ENCODE measurements around the gene NAV2. TPM values are rescaled to one million over a fixed set of nuclear protein-coding genes. Genes with fewer than 3 reads are reported as not detected.
A peak's percentile ranks its signal among the peaks of the same experiment; 100 is the strongest.

NAV2 gene
- polyA plus RNA-seq, 2 donors: 4.3 to 9.7 TPM

GRCh38 chr11:20050551-20051333 is 338.1 kb downstream of the NAV2 start:
- peak overlapping the region; percentile 54 to 70 for H3K27ac ChIP-seq (ENCODE audit: low read depth in 2 of 2, low read length in 1 of 2)
- H3K4me1 ChIP-seq (ENCODE audit: control insufficient read depth in 2 of 2, insufficient read depth in 2 of 2, low read length in 1 of 2): peaks cover 7 to 13% of the 10 kb centered on the region in 2 donors
- peaks cover 0 to 15% of the 10 kb centered on the region in 2 donors for H3K36me3 ChIP-seq (ENCODE audit: control insufficient read depth in 2 of 2, insufficient read depth in 2 of 2, low read length in 1 of 2)
- H3K4me3 ChIP-seq (ENCODE audit: low read depth in 1 of 2, low read length in 2 of 2): no peak overlapping the region
- WGBS, 2 donors: 54 to 68% methylated on average over 9 of the region's 9 CpGs
- H3K27me3 ChIP-seq (ENCODE audit: control insufficient read depth in 1 of 2, insufficient read depth in 2 of 2, low read length in 2 of 2): no peaks in the 10 kb centered on the region
- no peaks in the 10 kb centered on the region for H3K9me3 ChIP-seq (ENCODE audit: control insufficient read depth in 2 of 2, insufficient read depth in 1 of 2, low read depth in 1 of 2, low read length in 1 of 2)

- no peaks in the 10 kb centered on the region for H3K9me3 ChIP-seq (ENCODE audit: control insufficient read depth in 2 of 2, insufficient read depth in 1 of 2, low read depth in 1 of 2, low read length in 1 of 2)
- H3K36me3 ChIP-seq (ENCODE audit: control insufficient read depth in 2 of 2, insufficient read depth in 2 of 2, low read length in 1 of 2): peaks cover 0 to 16% of the 10 kb centered on the region in 2 donors
- H3K4me1 ChIP-seq (ENCODE audit: control insufficient read depth in 2 of 2, insufficient read depth in 2 of 2, low read length in 1 of 2): peaks cover 7 to 15% of the 10 kb centered on the region in 2 donors
- WGBS, 2 donors: 79 to 82% methylated on average over 5 of the region's 5 CpGs
- H3K27ac ChIP-seq (ENCODE audit: low read depth in 2 of 2, low read length in 1 of 2): peak overlapping the region; percentile 53 to 68
- H3K27me3 ChIP-seq (ENCODE audit: control insufficient read depth in 1 of 2, insufficient read depth in 2 of 2, low read length in 2 of 2): no peaks in the 10 kb centered on the region
- H3K4me3 ChIP-seq (ENCODE audit: low read depth in 1 of 2, low read length in 2 of 2): no peak overlapping the region
Measured at GRCh38 chr11:20051469-20052399, 339.1 kb downstream of the NAV2 start.

GRCh38 chr11:20053572-20053971 is 340.9 kb downstream of the NAV2 start:
- Histone ChIP-seq H3K27ac (ENCODE audit: low read depth in 2 of 2, low read length in 1 of 2) (peak overlapping the region in 1 of 2 donors; percentile 28), H3K36me3 (ENCODE audit: control insufficient read depth in 2 of 2, insufficient read depth in 2 of 2, low read length in 1 of 2) (peaks cover 0 to 16% of the 10 kb centered on the region in 2 donors), H3K4me3 (ENCODE audit: low read depth in 1 of 2, low read length in 2 of 2) (no peak overlapping the region), H3K4me1 (ENCODE audit: control insufficient read depth in 2 of 2, insufficient read depth in 2 of 2, low read length in 1 of 2) (peaks cover 7 to 15% of the 10 kb centered on the region in 2 donors), H3K27me3 (ENCODE audit: control insufficient read depth in 1 of 2, insufficient read depth in 2 of 2, low read length in 2 of 2) (no peaks in the 10 kb centered on the region), H3K9me3 (ENCODE audit: control insufficient read depth in 2 of 2, insufficient read depth in 1 of 2, low read depth in 1 of 2, low read length in 1 of 2) (no peaks in the 10 kb centered on the region)
- WGBS, 2 donors: 58 to 63% methylated on average over 4 of the region's 4 CpGs

GRCh38 chr11:20054584-20054983 is 341.9 kb downstream of the NAV2 start:
- peaks cover 0 to 10% of the 10 kb centered on the region in 2 donors for H3K36me3 ChIP-seq (ENCODE audit: control insufficient read depth in 2 of 2, insufficient read depth in 2 of 2, low read length in 1 of 2)
- no peaks in the 10 kb centered on the region for H3K9me3 ChIP-seq (ENCODE audit: control insufficient read depth in 2 of 2, insufficient read depth in 1 of 2, low read depth in 1 of 2, low read length in 1 of 2)
- WGBS, 2 donors: 94 to 97% methylated on average over 1 of the region's 1 CpG

GRCh38 chr11:20055312-20055711 is 342.7 kb downstream of the NAV2 start:
- Histone ChIP-seq H3K27me3 (ENCODE audit: control insufficient read depth in 1 of 2, insufficient read depth in 2 of 2, low read length in 2 of 2) (no peaks in the 10 kb centered on the region), H3K4me3 (ENCODE audit: low read depth in 1 of 2, low read length in 2 of 2) (no peak overlapping the region), H3K27ac (ENCODE audit: low read depth in 2 of 2, low read length in 1 of 2) (peak overlapping the region; percentile 79 to 87), H3K36me3 (ENCODE audit: control insufficient read depth in 2 of 2, insufficient read depth in 2 of 2, low read length in 1 of 2) (peaks cover 0 to 10% of the 10 kb centered on the region in 2 donors), H3K9me3 (ENCODE audit: control insufficient read depth in 2 of 2, insufficient read depth in 1 of 2, low read depth in 1 of 2, low read length in 1 of 2) (no peaks in the 10 kb centered on the region), H3K4me1 (ENCODE audit: control insufficient read depth in 2 of 2, insufficient read depth in 2 of 2, low read length in 1 of 2) (peaks cover 4 to 9% of the 10 kb centered on the region in 2 donors)
- WGBS, 2 donors: 34 to 53% methylated on average over 2 of the region's 2 CpGs

More at GRCh38 chr11:20054584-20054983, 341.9 kb downstream of the NAV2 start:
- H3K27ac ChIP-seq (ENCODE audit: low read depth in 2 of 2, low read length in 1 of 2): peak overlapping the region in 1 of 2 donors; percentile 47
- peaks cover 4 to 14% of the 10 kb centered on the region in 2 donors for H3K4me1 ChIP-seq (ENCODE audit: control insufficient read depth in 2 of 2, insufficient read depth in 2 of 2, low read length in 1 of 2)
- no peaks in the 10 kb centered on the region for H3K27me3 ChIP-seq (ENCODE audit: control insufficient read depth in 1 of 2, insufficient read depth in 2 of 2, low read length in 2 of 2)
- H3K4me3 ChIP-seq (ENCODE audit: low read depth in 1 of 2, low read length in 2 of 2): no peak overlapping the region

GRCh38 chr11:20056109-20056949 is 343.7 kb downstream of the NAV2 start:
- Histone ChIP-seq H3K27ac (ENCODE audit: low read depth in 2 of 2, low read length in 1 of 2) (peak overlapping the region; percentile 79 to 87), H3K36me3 (ENCODE audit: control insufficient read depth in 2 of 2, insufficient read depth in 2 of 2, low read length in 1 of 2) (peaks cover 0 to 5% of the 10 kb centered on the region in 2 donors), H3K27me3 (ENCODE audit: control insufficient read depth in 1 of 2, insufficient read depth in 2 of 2, low read length in 2 of 2) (no peaks in the 10 kb centered on the region), H3K4me1 (ENCODE audit: control insufficient read depth in 2 of 2, insufficient read depth in 2 of 2, low read length in 1 of 2) (peaks cover 0 to 9% of the 10 kb centered on the region in 2 donors), H3K4me3 (ENCODE audit: low read depth in 1 of 2, low read length in 2 of 2) (no peak overlapping the region), H3K9me3 (ENCODE audit: control insufficient read depth in 2 of 2, insufficient read depth in 1 of 2, low read depth in 1 of 2, low read length in 1 of 2) (no peaks in the 10 kb centered on the region)
- 40 to 65% methylated on average over 8 of the region's 8 CpGs for WGBS, 2 donors

GRCh38 chr11:20056950-20057943 is 344.6 kb downstream of the NAV2 start:
- WGBS, 2 donors: 40 to 47% methylated on average over 8 of the region's 8 CpGs
- Histone ChIP-seq H3K27me3 (ENCODE audit: control insufficient read depth in 1 of 2, insufficient read depth in 2 of 2, low read length in 2 of 2) (no peaks in the 10 kb centered on the region), H3K9me3 (ENCODE audit: control insufficient read depth in 2 of 2, insufficient read depth in 1 of 2, low read depth in 1 of 2, low read length in 1 of 2) (no peaks in the 10 kb centered on the region), H3K4me1 (ENCODE audit: control insufficient read depth in 2 of 2, insufficient read depth in 2 of 2, low read length in 1 of 2) (peaks cover 0 to 9% of the 10 kb centered on the region in 2 donors), H3K4me3 (ENCODE audit: low read depth in 1 of 2, low read length in 2 of 2) (no peak overlapping the region), H3K36me3 (ENCODE audit: control insufficient read depth in 2 of 2, insufficient read depth in 2 of 2, low read length in 1 of 2) (peaks cover 0 to 4% of the 10 kb centered on the region in 2 donors), H3K27ac (ENCODE audit: low read depth in 2 of 2, low read length in 1 of 2) (peak overlapping the region; percentile 60 to 79)

- Histone ChIP-seq H3K4me1 (ENCODE audit: control insufficient read depth in 2 of 2, insufficient read depth in 2 of 2, low read length in 1 of 2) (peaks cover 0 to 9% of the 10 kb centered on the region in 2 donors), H3K27ac (ENCODE audit: low read depth in 2 of 2, low read length in 1 of 2) (peak overlapping the region in 1 of 2 donors; percentile 68), H3K9me3 (ENCODE audit: control insufficient read depth in 2 of 2, insufficient read depth in 1 of 2, low read depth in 1 of 2, low read length in 1 of 2) (no peaks in the 10 kb centered on the region), H3K36me3 (ENCODE audit: control insufficient read depth in 2 of 2, insufficient read depth in 2 of 2, low read length in 1 of 2) (peaks cover 0 to 4% of the 10 kb centered on the region in 2 donors), H3K4me3 (ENCODE audit: low read depth in 1 of 2, low read length in 2 of 2) (no peak overlapping the region), H3K27me3 (ENCODE audit: control insufficient read depth in 1 of 2, insufficient read depth in 2 of 2, low read length in 2 of 2) (no peaks in the 10 kb centered on the region)
- WGBS, 2 donors: 82 to 86% methylated on average over 3 of the region's 3 CpGs
Measured at GRCh38 chr11:20058749-20059458, 346.3 kb downstream of the NAV2 start.

Measured in esophagus (tissue), 2 donors.